ENCODE results near the gene LMX1A.

Gene LMX1A

DNA sequence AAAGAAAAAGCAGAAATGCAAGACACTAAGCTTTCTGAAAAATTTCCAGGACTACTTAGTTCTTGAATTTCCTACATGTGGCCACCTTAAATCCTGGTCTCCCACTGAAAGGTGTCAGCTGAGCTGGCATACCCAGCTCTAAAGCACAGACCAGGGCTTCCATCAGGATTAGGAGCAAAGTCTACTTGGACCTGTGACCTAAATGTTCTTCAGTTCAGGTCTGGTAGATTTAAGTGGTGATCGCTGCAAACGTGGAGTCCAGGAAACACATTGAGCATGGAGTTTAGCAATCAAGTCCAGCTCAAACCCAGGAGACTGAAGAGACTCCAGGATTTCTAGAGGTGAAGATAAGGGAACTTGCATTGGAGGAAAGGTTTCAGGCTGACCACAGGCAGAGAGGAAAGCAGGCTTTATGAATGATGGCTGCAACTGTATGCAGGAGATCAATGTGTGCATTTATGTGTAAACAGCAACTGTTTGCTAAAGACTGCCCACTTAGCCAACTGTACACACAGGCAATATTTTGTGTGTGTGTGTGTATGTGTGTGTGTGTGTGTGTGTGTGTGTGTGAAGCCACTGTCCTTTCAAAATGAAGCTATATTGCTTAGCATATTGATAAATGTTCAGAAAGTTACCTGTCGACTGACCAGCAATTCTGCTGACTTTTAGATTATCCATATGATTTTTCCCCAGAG lies 75.2 kb downstream of the LMX1A start:
- no peak for DNase-seq (ENCODE audit: low read depth, low spot score)
- TF ChIP-seq, protein P1, sequence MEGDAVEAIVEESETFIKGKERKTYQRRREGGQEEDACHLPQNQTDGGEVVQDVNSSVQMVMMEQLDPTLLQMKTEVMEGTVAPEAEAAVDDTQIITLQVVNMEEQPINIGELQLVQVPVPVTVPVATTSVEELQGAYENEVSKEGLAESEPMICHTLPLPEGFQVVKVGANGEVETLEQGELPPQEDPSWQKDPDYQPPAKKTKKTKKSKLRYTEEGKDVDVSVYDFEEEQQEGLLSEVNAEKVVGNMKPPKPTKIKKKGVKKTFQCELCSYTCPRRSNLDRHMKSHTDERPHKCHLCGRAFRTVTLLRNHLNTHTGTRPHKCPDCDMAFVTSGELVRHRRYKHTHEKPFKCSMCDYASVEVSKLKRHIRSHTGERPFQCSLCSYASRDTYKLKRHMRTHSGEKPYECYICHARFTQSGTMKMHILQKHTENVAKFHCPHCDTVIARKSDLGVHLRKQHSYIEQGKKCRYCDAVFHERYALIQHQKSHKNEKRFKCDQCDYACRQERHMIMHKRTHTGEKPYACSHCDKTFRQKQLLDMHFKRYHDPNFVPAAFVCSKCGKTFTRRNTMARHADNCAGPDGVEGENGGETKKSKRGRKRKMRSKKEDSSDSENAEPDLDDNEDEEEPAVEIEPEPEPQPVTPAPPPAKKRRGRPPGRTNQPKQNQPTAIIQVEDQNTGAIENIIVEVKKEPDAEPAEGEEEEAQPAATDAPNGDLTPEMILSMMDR (IDR thresholded peaks at IDR 0.05; ENCODE audit: insufficient read depth, low read length, missing control alignments), result no peak
- CTCF ChIA-PET, result no interaction called here
- POLR2A ChIA-PET, result no interaction called here
- H3K4me3 ChIP-seq (ENCODE audit: low read depth, low read length), result no peak overlapping the region

DNA sequence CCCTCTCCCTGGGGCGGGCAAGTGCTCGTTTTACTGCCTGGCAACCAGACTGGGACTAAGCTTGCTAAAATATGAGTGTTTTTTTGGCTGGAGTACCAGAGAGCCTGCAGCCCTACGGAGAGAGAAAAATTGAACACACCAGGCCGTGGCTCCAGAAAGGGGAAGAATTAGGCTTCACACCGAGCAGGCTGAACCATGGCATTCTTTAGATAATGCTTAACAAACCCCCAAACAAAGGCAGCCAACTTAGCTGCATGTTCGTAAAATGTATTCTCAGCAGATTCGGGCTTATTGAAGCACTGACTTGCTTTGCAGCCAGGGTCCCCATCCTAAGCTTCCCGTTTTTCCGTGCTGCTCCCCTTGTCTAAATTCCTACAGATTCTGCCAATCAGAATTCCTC lies 76.6 kb downstream of the LMX1A start:
- TF ChIP-seq, protein P1 (IDR thresholded peaks at IDR 0.05; ENCODE audit: insufficient read depth, low read length, missing control alignments), result no peak
- POLR2A ChIA-PET, result no interaction called here
- CTCF ChIA-PET, result no interaction called here
- H3K4me3 ChIP-seq (ENCODE audit: low read depth, low read length), result no peak overlapping the region
- no peak for DNase-seq (ENCODE audit: low read depth, low spot score)

DNA sequence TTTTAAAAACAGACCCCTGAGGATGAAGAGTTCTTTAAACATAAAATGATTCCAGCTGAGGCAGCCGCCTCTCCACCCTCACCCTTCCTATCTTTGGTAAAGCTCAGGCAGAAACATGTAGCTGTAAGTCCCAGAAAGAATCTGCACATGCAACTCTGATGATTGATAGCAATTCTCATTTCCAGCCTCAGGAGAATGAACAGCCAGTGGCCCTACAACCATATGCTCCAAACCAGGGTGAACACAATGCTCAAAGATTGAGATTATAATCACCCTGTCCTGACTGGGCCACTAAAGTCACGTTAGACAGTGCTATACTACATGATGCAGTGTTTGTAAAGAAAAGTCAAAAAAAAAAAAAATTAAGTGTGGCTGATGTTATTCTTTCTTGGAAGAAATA lies 80.2 kb downstream of the LMX1A start:
- TF ChIP-seq, protein P1 (IDR thresholded peaks at IDR 0.05; ENCODE audit: insufficient read depth, low read length, missing control alignments), result no peak
- ChIA-PET CTCF (no interaction called here), POLR2A (no interaction called here)
- no peak overlapping the region for H3K4me3 ChIP-seq (ENCODE audit: low read depth, low read length)
- DNase-seq (ENCODE audit: low read depth, low spot score), result no peak

DNA sequence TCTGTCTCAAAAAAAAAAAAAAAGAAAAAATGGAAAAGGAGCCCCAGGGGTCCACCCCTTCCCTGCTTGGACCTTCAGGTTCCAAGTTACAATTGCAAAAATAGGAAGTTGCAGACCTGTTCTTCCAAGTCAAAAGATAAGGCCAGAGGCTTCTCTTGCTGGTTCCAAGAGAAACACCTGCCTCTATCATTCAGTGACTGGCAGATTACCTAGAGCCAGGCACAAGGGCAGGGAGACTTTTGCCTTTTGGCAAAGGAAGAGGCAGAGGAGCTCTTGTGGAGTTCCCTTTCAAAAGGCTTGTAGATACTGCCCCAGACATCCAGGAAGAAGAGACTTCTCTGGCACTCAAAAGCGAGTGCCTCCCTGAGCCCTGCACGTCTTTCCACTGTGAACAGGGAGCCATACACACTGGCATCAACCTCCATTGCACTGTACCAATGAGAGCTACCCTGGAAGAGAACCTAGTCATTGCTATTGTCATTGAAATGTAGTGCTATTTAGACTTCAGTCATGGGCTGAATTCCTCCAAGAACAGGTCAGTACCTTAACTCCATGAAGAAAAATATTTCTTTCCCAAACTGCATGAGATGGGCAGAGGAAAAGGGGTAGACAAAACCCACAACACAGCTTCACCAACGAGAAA lies 91.2 kb downstream of the LMX1A start:
- no peak for DNase-seq (ENCODE audit: low read depth, low spot score)
- no peak overlapping the region for H3K4me3 ChIP-seq (ENCODE audit: low read depth, low read length)
- CTCF ChIA-PET, result no interaction called here
- POLR2A ChIA-PET, result no interaction called here
- TF ChIP-seq, protein P1 (IDR thresholded peaks at IDR 0.05; ENCODE audit: insufficient read depth, low read length, missing control alignments), result no peak

DNA sequence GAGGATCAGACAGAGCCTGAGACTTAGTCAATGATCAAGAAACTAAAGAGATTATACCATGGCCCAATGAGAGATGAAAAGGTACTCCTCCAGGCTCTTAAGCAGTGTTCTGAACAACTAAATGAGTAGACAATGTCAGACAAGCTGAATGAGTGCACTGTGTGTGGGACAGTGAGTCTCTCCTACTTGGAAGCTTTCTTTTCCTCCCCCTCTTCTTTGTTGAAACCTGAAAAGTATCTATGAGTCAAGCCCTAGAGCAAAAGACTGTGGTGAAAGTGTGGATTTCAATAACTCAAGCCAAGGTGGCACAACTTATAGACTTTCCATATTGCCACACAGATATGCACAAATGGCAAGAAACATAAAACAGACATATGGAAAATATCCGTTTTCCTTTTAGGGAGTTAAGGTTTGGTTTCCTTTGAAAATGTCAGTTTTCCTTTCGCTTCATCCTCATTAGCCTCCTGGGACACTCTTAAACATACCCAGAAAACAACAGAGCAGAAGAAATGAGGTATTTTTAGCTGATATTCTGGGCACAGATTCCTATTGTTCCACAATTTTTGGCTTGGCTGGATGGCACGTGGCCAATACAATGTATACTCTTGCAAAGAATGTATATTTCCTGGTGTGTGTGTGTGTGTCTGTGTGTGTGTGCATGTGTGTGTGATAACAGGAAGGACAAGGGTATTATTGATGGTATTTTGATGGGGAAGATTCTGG lies 96.6 kb downstream of the LMX1A start:
- DNase-seq (ENCODE audit: low read depth, low spot score), result no peak
- TF ChIP-seq, protein P1 (IDR thresholded peaks at IDR 0.05; ENCODE audit: insufficient read depth, low read length, missing control alignments), result no peak
- POLR2A ChIA-PET, result no interaction called here
- CTCF ChIA-PET, result interaction anchor here (0.9 to 1.0 kb wide), 2 partner anchors 14 to 332 kb away, joined by 3 read pairs; no protein-coding TSS in a partner anchor
- H3K4me3 ChIP-seq (ENCODE audit: low read depth, low read length), result no peak overlapping the region

DNA sequence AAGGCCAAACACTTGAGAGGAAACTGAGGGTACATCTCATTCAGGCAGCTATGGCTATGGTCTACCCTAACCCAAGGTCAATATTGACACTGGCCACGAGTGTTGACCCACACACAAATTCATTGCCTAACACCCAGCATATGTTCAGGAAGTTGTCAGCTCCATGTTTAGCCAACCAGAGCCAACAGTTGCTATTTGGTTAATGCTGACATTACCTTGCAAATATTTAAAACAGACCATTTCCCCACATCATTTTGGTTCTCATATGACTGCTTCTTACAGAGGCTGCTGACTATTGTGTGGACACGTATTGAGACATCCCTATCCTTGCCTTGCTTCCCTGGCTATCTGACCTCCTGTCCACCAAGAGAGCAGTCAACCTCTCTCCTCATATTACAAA lies 97.3 kb downstream of the LMX1A start:
- H3K4me3 ChIP-seq (ENCODE audit: low read depth, low read length), result no peak overlapping the region
- ChIA-PET CTCF (interaction anchor here (1.0 to 2.2 kb wide), 2 partner anchors 13 to 334 kb away, joined by 3 to 12 read pairs; no protein-coding TSS in a partner anchor), POLR2A (no interaction called here)
- TF ChIP-seq, protein P1 (IDR thresholded peaks at IDR 0.05; ENCODE audit: insufficient read depth, low read length, missing control alignments), result no peak
- no peak for DNase-seq (ENCODE audit: low read depth, low spot score)
